ENCODE measurements around the gene PARD3.

DNA sequence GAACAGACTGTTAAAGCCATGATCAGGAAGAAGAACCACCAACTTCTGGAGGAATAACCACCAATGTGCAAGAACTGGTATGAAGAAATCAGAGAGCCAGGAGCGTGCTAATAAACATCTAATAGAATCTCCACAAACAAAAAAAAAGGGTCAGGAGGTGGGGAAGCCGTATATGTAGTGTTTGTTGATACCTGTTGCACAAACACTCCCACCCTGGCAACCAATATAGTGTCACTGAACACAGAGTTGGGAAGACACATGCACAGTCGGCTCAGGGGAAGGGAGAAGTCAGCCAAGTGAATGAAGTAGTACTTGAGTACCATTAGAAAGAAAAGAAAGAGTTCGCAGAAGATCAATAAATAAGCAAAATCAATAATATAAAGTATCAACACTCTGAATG is 400.1 kb downstream of the PARD3 start:
- TF ChIP-seq, protein P1, sequence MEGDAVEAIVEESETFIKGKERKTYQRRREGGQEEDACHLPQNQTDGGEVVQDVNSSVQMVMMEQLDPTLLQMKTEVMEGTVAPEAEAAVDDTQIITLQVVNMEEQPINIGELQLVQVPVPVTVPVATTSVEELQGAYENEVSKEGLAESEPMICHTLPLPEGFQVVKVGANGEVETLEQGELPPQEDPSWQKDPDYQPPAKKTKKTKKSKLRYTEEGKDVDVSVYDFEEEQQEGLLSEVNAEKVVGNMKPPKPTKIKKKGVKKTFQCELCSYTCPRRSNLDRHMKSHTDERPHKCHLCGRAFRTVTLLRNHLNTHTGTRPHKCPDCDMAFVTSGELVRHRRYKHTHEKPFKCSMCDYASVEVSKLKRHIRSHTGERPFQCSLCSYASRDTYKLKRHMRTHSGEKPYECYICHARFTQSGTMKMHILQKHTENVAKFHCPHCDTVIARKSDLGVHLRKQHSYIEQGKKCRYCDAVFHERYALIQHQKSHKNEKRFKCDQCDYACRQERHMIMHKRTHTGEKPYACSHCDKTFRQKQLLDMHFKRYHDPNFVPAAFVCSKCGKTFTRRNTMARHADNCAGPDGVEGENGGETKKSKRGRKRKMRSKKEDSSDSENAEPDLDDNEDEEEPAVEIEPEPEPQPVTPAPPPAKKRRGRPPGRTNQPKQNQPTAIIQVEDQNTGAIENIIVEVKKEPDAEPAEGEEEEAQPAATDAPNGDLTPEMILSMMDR (IDR thresholded peaks at IDR 0.05) = no peak
- TF ChIP-seq POLR2A (IDR thresholded peaks at IDR 0.05) (no peak), POLR2AphosphoS5 (IDR thresholded peaks at IDR 0.05) (no peak)
